Stimulated activated CD8-positive, alpha-beta memory T cell treated with anti-CD3 and anti-CD28 coated beads, Interleukin-4, amount 100 ng/mL, for 4 hours (primary cell): ENCODE data around the gene MLXIP.

ENCODE experiments used
- DNase-seq, 2 donors: peaks; one replicate each; pipeline ENCODE4 v3.0.0-alpha.2; 2020; ENCODE audit warnings: low read depth in 2 of 2, low spot score in 1 of 2

Gene MLXIP

DNA sequence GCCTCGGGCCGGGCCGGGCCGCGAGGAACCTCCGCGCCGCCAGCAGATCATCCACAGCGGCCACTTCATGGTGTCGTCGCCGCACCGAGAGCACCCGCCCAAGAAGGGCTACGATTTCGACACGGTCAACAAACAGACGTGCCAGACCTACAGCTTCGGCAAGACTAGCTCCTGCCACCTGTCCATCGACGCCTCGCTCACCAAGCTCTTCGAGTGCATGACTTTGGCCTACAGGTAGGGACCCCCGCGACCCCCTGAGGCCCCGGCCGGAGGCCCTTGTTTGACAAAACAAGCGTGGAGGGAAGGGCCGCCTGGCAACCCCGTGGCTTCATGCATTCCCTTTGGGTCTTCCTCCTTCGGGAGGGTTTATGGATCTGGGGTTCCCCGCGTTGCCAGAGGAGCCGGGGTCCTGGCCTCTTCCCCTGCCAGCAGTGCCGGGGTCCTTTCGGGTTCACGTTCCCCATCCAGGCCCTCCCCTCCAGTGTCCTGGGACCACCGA, 526 bp downstream of the MLXIP start:
- DNase-seq, result no peak

DNA sequence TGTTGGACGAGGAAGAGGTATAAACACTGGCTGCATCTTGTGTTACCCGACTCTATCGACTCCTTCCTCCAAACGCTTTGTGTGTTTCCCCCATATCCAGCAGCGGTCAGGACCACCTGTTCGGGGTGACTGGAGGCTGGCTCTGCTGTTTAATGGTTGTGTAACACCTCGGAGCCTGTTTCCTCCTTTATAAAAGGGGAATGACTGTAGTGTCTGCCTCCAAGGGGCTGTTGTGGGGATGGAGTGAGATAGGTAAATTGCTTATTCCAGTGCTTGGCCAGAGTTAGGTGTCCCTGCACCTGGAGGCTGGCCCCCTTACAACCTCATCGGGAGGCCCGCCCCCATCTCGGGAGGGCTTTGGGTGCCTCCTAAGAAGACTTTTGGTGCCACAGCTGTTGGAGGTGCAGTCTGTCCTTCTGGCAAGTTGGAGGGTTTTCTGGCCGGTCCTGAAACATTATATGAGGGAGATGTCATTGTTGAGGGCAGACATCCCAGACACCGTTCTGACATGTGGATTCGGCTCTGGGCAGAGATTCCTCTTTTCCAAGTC, 1.1 kb downstream of the MLXIP start:
- DNase-seq, result no peak

DNA sequence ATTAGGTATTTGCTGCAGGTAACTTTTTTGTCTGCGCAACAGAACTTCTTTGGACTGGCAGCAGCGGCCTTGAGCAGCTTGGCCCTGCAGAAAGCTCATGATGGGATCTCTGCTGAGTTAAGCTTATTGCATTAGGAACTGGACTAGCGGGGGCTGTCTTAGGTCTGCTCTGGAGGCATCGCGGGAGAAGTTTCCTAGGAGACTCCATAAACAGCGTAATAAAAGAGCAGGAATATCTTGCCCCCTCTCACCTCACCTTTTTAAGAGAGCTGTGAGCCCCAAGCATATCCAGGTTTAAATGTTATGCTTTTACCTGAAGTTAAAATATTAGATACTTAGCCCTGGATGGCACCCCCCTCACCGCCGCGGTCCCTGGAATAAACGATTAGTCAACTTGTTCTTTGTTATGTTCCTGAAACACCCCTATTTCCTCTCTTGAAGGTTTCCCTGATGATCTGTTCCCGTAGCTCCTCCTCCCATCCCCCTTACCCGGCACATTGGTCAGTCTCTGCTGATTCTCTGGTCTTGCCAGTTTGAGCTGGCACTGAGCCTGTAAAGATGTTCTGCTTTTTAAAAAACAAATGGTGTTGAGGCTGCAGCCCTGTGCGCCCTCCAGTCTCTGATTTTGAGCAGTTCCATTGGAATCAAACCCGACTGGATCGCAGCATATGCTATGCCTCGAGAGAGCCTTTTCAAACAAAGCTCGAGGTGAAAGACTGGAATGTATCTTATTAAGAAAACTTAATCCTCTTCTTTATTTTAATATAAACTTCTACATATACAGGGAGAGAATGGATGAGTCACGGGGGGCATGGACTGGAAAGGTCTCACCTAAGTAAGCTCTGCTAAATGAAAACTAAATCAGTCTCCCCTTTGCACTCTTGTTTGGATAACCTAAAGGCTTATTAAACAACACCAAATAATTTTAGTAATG, 1.9 kb downstream of the MLXIP start:
- no peak for DNase-seq

DNA sequence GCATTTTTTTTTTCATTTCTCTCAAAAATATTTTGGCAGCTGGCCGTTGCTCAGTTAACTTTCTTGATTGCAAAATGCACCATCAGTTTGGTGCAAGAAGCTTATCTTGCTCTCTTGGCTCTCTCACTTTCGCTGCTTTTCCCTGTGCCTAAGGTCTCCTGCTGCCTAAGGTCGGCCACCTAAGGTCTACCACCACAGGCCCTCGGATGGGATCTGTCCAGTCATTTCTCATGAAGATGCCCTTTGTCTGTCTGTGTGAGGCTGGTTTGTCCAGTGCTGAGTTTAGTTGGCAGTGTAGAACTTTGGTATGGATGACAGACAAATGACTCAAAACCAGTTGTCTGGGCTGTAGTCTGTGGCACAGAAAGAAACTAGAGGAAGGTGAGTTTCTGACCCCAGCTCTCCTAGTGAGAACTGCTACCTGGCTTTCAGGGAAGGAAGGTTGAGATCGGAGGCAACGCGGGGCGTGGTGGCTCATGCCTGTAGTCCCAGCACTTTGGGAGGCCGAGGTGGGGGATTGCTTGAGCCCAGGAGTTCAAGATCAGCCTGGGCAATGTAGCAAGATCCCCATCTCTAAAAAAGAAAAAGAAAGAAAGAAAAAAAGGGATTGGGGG, 2.6 kb downstream of the MLXIP start:
- no peak for DNase-seq

DNA sequence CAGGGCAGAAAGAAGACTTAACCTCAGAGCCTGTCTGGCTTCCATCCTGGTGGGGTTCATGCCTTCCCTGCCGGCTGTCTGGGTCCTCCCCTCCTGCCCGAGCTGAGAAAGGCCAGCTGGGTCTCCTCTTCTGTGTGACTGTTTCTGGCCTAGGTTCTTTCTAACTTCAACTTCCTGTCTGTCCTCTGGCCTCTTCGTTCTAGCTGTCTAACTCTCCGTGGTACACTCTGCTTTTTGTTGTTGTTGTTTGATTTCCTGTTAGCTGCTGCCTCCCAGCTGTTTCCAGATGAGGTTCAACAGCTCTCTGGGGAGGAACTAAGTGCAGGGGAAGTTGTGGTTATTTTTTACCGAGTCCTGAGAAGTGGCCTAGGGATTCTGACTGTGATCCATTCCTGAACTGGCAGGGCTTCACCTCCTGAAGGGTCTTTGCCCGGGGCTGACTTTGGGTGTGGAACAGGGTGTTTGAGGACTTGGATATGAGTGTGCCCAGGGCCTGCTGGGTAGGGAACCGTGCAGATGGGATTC, 3.2 kb downstream of the MLXIP start:
- no peak for DNase-seq

DNA sequence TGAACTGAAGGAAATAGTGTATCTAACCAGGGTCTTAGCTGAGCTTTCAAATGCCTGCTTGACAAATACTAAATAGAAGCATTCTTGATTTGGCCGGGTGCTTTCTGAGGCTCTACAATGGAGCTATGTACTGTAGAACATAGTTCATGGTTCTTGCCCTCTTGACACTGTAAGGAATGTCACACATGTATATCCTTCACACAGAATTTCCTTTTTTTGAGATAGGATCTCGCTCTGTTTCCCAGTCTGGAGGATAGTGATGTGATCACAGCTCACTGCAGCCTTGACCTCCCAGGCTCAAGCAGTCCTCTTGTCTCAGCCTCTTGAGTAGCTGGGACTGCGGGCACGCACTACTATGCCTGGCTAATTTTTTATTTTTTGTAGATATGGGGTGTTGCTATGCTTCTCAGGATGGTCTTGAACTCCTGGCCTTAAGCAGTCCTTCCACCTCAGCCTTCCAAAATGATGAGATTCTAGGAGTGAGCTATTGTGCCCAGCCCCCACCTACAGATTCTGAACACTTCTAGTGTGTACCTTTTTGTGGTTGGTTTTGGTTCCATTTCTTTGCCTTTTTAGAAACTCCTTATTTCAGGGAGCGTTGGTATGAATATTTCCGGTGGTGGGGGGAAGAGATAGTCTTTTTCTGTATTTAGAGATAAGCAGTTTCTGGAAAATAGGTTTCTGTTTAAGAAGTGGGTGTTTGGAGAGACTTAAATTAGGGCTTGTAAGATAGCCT, 4.2 kb downstream of the MLXIP start:
- DNase-seq, result no peak

DNA sequence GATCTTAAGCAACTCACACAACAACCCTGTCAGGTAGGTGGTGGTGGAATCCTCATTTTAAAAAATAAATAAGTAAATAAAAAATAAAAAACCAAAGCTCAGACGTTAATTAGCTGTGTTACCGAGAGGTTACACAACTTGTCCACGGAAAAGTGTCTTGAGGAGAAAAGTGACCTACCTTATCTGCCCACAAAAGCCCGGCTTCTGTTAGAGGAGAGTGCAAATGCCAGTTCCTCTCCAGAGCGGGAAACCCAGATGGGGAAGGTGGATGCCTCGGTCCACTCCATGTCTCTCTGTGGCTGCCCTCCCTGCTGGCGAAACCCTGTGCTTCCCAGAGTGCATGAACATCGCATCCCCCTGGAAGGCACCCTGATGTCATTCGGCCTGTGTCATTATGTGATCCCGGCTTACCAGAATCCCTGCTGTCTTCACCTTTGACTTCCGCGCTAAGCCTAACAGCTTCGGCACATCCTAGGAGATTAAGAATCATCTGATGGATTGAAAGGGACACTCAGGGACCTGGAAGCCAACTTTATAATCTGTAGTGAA, 6.4 kb downstream of the MLXIP start:
- DNase-seq, result no peak

DNA sequence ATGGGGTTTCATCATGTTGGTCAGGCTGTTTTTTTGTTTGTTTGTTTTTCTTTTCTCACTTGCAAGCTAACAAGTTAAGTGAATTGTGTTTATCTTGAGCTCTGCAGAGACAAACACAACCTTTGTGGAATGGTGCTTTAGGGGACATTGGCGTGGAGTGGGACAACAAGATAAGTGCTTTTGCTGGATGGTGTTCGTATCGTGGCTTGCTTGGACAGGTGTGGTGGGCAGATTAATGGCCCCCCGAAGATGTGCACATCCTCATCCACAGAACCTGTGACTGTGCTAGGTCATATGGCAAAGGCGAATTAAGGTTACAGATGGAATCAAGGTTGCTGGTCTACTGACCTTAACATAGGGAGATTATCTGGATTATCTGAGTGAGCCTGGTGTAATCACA, 7.0 kb downstream of the MLXIP start:
- DNase-seq, result no peak

DNA sequence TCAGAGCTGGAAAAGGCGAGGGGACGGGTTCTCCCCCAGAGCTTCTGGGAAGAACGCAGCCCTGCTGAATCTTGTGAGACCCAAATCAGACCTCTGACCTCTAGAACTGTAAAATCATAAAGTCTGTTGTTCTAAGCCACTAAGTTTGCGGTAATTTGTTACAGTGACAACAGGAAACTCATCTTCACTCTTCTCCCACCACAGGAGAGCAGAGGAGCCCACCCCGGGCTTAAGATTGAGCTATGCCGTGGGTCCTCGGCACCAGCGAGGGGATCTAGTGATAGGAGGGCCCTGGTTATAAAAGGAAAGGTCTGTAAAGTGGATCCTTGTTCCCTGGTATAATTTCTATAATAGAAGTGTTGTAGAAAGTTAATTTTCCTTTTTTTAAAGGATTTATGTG, 7.6 kb downstream of the MLXIP start:
- no peak for DNase-seq

DNA sequence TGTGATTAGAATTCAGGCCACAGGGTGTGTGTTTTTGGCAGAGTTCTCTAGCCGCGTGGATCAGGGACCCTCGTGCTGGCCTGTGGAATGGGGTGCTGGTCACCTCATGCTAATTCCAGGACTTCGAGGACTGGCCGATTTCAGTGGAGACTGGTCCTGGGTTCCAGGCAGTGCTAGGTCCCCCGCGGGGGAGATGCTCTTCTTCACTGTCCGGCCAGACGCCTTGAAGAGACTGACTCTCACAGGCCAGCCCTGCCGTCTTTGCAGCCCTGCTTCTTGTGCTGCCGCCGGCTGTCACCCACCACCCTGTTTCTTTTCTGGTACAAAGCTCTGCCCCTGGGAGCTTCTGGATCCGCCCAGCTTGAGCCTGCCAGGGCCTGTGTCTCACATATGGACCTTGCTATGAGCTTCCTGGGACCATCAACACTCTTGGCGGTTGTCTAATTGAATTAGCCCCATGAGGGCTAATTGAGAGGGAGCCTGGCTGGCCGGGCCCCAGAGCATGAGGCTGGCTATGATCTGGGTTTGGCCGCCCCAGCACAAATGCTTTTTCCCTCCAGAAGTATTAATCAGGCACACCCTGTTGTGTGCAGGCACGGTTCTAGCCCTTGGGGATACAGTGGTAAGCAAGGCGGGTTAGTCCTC, 8.2 kb downstream of the MLXIP start:
- DNase-seq, result no peak

DNA sequence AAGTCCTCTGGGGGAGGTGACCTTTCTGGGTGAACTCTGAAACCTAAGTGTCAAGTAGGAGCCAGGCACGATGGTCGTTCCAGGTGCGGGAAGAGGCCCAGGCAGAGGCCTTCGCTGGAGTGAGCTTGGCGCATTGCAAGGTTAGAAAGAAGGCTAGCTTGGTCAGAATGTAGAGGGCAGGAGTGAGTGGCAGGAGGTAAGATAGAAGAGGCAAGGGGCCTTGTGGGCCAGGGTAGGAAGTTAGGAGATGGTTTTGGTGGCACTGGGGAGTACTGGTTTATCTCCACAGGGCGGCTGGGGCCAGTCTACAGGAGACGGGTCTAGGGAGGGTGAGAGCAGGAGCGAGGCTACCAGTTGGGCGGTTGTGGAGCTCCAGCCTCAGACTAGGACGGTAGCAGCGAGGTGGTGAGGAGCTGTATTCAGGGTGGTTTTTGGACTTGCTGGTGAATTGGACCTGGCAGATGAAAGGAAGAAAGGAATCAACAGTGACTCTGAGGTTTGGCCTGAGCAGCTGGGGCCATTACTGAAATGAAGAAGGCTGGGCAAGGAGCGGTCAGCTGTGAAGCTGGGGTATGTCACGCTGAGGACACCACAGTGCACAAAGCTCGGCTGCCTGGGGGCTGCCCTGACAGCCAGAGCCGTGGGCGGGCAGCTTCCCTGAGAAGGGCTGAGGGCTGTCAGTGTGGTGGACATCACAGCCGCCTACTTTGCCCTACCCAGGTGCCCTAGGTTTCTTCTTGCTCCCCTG, 9.0 kb downstream of the MLXIP start:
- DNase-seq, result no peak

DNA sequence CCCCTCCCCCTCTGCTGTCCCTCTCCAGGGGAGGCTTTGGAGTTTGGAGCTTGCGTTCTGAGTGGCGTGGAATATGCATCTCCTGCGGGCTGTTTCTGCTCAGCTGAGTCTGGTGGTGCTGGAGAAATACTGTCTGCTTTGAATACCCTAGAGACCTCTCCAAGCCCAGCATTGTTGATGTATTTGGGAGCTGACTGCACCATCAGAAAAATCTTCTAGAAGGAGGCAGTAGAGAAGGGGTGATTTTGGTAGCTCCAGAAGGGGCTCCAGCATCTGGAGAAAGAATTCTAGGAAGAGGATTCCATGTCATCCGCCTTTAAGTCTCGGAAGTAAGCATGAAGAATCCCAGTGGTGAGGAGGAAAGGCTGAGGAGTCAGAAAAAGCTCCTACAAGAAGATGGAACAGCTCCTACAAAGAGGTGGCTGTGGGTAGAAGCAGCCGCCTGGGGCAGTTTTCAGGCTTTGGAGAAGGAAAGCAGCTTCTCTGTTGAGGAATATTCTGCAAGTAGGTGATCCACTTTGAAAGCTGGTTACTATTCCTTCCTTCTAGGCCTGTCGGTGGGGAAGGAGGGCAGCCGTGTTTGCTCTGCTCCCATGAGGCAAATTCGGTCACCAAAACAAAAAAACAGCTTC, 9.7 kb downstream of the MLXIP start:
- DNase-seq, result no peak

DNA sequence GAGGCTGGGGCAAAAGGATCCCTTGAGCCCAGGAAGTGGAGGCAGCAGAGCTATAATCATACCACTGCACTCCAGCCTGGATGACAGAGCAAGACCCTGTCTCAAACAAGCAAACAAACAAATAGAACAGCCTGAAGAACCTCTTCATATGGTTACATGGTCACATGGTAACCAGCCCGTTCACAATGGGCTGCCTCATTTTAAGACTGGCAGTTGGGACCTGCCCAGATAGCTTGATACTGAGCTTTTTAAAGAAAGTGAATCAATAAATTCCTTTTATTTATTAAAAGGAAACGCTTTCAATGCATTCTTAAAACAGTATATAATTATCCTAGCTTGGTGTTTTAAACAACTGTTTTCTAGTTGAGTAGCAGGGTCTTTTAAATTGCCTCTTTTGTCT, 10.5 kb downstream of the MLXIP start:
- DNase-seq, result no peak

DNA sequence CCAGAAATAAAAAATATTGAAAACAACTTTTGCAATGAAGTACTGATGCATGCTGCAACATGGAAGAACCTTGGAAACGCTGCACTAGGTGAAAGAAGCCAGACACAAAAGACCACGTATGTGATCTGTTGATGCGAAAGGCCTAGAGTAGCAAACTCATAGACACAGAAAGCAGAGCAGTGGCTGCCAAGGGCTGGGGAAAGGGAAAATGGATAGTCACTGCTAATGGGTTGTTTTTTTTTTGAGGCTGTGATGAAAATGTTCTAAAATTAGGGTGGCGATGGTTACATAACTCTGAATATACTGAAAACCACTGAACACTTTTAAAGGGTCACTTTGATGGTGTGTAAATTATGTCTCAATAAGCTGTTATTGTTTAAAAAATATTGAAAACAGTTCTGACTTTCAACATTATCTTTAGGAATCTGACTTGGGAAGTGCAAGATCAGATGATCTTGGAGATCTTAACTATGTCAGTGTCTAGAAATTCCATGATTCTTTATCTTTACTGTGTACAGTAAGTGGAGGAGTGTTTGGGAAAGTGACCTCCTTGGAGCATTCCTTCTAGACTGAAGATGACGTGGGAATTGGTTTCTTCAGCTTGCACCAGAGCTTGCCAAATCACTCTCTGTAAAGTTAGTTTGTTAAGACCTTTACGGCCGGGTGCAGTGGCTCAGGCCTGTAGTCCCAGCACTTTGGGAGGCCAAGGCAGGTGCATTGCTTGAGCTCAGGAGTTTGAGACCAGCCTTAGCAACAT, 12.4 kb downstream of the MLXIP start:
- DNase-seq, result no peak

DNA sequence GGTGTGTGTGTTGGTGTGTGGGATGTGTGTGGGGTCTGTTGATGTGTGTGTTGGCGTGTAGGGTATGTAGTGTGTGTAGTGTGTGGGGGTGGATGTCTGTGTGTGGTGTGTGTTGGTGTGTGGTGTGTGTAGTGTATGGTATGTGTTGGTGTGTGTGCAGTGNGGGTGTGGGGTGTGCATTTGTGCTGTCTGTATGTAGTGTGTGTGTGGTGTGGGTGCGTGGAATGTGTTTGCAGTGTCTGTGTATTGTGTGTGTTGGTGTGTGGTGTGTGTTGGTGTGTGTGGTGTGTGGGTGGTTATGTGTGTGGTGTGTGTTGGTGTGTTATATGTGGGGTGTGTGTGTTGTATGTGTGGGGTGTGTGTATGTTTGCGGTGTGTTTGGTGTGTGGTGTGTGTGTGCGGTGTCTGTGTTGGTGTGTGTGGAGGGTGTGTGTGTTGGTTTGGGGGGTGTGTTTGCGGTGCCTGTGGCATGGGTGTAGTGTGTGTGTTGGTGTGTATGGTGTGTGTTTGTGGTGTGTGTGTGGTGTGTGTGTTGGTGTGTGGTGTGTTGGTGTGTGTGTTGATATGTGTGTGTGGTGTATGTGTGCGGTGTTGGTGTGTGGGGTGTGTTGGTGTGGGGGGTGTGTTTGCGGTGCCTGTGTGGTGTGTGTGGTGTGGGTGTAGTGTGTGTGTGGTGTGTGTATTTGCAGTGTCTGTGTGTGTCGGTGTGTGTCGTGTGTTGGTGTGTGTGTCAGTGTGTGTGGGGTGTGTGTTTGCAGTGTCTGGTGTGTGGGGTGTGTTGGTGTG, 14.7 kb downstream of the MLXIP start:
- DNase-seq, result no peak

DNA sequence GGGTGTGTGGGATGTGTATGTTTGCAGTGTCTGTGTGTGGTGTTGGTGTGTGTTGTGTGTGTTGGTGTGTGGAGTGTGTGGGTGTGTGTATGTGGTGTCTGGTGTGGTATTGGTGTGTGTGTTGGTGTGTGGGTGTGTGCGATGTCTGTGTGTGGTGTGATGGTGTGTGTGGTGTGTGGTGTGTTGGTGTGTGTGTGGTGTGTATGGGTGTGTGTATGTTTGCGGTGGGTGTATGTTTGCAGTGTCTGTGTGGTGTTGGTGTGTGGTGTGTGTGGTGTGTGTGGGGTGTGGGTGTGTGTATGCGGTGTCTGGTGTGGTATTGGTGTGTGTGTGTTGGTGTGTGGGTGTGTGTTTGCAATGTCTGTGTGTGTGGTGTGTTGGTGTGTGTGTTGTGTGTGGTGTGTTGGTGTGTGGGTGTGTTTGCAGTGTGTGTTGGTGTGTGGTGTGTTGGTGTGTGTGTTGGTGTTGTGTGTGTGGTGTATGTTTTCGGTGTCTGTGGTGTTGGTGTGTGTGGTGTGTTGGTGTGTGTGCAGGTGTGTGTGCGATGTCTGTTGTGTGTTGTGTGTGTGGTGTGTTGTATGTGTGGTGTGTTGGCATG, 15.7 kb downstream of the MLXIP start:
- no peak for DNase-seq
